HG02970 (cell line): Measurements from ENCODE around the gene CYP27C1.

Experiments used
- ATAC-seq: cut with Tn5 transposase; IDR thresholded peaks from one replicate; pipeline ENCODE4 v1.9.1; 2021; ENCODE audit warnings: mild to moderate bottlenecking, moderate library complexity, moderate number of reproducible peaks; ENCODE audit not compliant: unreplicated experiment, low FRiP score

Gene CYP27C1

GRCh38 chr2:127195140-127196074 lies 24.7 kb downstream of the CYP27C1 start:
- no peak for ATAC-seq

GRCh38 chr2:127194447-127194846 lies 25.7 kb downstream of the CYP27C1 start:
- no peak for ATAC-seq

- ATAC-seq, result no peak
These were observed 26.2 kb downstream of the CYP27C1 start for GRCh38 chr2:127193967-127194280.

GRCh38 chr2:127193164-127193966 lies 26.7 kb downstream of the CYP27C1 start:
- ATAC-seq, result no peak

GRCh38 chr2:127191331-127192219 lies 28.5 kb downstream of the CYP27C1 start:
- ATAC-seq, result no peak

- ATAC-seq, result no peak
These were observed 31.3 kb downstream of the CYP27C1 start for GRCh38 chr2:127188797-127189196.

GRCh38 chr2:127187831-127188230 lies 32.3 kb downstream of the CYP27C1 start:
- ATAC-seq, result no peak

- ATAC-seq, result no peak
These were observed 32.9 kb downstream of the CYP27C1 start for GRCh38 chr2:127187081-127187775.

- no peak for ATAC-seq
These were observed 34.4 kb downstream of the CYP27C1 start for GRCh38 chr2:127185705-127186104.

GRCh38 chr2:127185093-127185492 lies 35.0 kb downstream of the CYP27C1 start:
- ATAC-seq, result no peak

GRCh38 chr2:127183771-127184170 lies 36.3 kb downstream of the CYP27C1 start:
- ATAC-seq, result no peak

GRCh38 chr2:127182626-127183458 lies 37.3 kb downstream of the CYP27C1 start:
- ATAC-seq, result no peak

GRCh38 chr2:127181851-127182250 lies 38.2 kb downstream of the CYP27C1 start:
- ATAC-seq, result no peak

- no peak for ATAC-seq
These were observed 40.3 kb downstream of the CYP27C1 start for GRCh38 chr2:127179766-127180165.

GRCh38 chr2:127177617-127178263 lies 42.4 kb downstream of the CYP27C1 start:
- no peak for ATAC-seq

- ATAC-seq, result no peak
These were observed 43.5 kb downstream of the CYP27C1 start for GRCh38 chr2:127176371-127177311.

- ATAC-seq, result no peak
These were observed 44.2 kb downstream of the CYP27C1 start for GRCh38 chr2:127175751-127176354.
